COLO668 (cell line): Measurements from ENCODE around the gene L3MBTL4.
A peak's percentile ranks its signal among the peaks of the same experiment; 100 is the strongest.
"Not testable (repeated sequence)": the region's sequence is repeated elsewhere in the genome, so short reads cannot be mapped to it uniquely, and the experiment has no call there.

Experiments
- DNase-seq: peaks from one replicate; lab custom pipeline; 2025; ENCODE audit not compliant: unreplicated experiment; lab: John Stamatoyannopoulos, UW

The L3MBTL4 gene

GRCh38 chr18:6115710-6116109 is 299.0 kb downstream of the L3MBTL4 start:
- no peak for DNase-seq

- no peak for DNase-seq
Measured at GRCh38 chr18:6113650-6114049, 301.1 kb downstream of the L3MBTL4 start.

GRCh38 chr18:6111726-6112125 is 303.0 kb downstream of the L3MBTL4 start:
- no peak for DNase-seq

- DNase-seq: no peak
Measured at GRCh38 chr18:6109743-6110142, 305.0 kb downstream of the L3MBTL4 start.

GRCh38 chr18:6107794-6108193 is 306.9 kb downstream of the L3MBTL4 start:
- peak; percentile 20 for DNase-seq

- no peak for DNase-seq
Measured at GRCh38 chr18:6106091-6106685, 308.5 kb downstream of the L3MBTL4 start.

GRCh38 chr18:6103741-6104140 is 311.0 kb downstream of the L3MBTL4 start:
- DNase-seq: no peak

GRCh38 chr18:6096730-6097129 is 318.0 kb downstream of the L3MBTL4 start:
- no peak for DNase-seq

- DNase-seq: no peak
Measured at GRCh38 chr18:6088432-6088831, 326.3 kb downstream of the L3MBTL4 start.

- no peak for DNase-seq
Measured at GRCh38 chr18:6086731-6087130, 328.0 kb downstream of the L3MBTL4 start.

- no peak for DNase-seq
Measured at GRCh38 chr18:6079406-6079805, 335.3 kb downstream of the L3MBTL4 start.

- DNase-seq: no peak
Measured at GRCh38 chr18:6078877-6079276, 335.8 kb downstream of the L3MBTL4 start.

GRCh38 chr18:6072423-6072822 is 342.3 kb downstream of the L3MBTL4 start:
- DNase-seq: not testable (repeated sequence)

GRCh38 chr18:6069539-6069938 is 345.2 kb downstream of the L3MBTL4 start:
- no peak for DNase-seq

- DNase-seq: no peak
Measured at GRCh38 chr18:6069103-6069502, 345.6 kb downstream of the L3MBTL4 start.

- DNase-seq: no peak
Measured at GRCh38 chr18:6060149-6060548, 354.6 kb downstream of the L3MBTL4 start.

GRCh38 chr18:6059551-6059950 is 355.2 kb downstream of the L3MBTL4 start:
- DNase-seq: no peak

- peak; percentile 37 for DNase-seq
Measured at GRCh38 chr18:6058941-6059340, 355.8 kb downstream of the L3MBTL4 start.

- DNase-seq: no peak
Measured at GRCh38 chr18:6057604-6058003, 357.1 kb downstream of the L3MBTL4 start.

- no peak for DNase-seq
Measured at GRCh38 chr18:6056171-6056910, 358.4 kb downstream of the L3MBTL4 start.

- no peak for DNase-seq
Measured at GRCh38 chr18:6055711-6056110, 359.0 kb downstream of the L3MBTL4 start.

- DNase-seq: no peak
Measured at GRCh38 chr18:6054256-6054842, 360.4 kb downstream of the L3MBTL4 start.
